GM12874 (cell line): ENCODE measurements around the gene HEXA.

Source experiments
- CTCF ChIP-seq: IDR thresholded peaks from 2 replicates; pipeline ENCODE4 v1.5.1; 2011; ENCODE audit warnings: low read depth, mild to moderate bottlenecking, control low read depth, low read length, moderate library complexity; ENCODE audit not compliant: insufficient read depth

Gene HEXA

GRCh38 chr15:72368899-72369298 lies 6.9 kb downstream of the HEXA start:
- no peak for TF ChIP-seq CTCF

- TF ChIP-seq CTCF, result no peak
These were observed 7.5 kb downstream of the HEXA start for GRCh38 chr15:72368325-72368724.

GRCh38 chr15:72365844-72366243 lies 10.0 kb downstream of the HEXA start:
- TF ChIP-seq CTCF, result no peak

GRCh38 chr15:72361176-72361575 lies 14.6 kb downstream of the HEXA start:
- no peak for TF ChIP-seq CTCF

- TF ChIP-seq CTCF, result no peak
These were observed 17.1 kb downstream of the HEXA start for GRCh38 chr15:72358650-72359171.

GRCh38 chr15:72358121-72358520 lies 17.7 kb downstream of the HEXA start:
- no peak for TF ChIP-seq CTCF

- no peak for TF ChIP-seq CTCF
These were observed 21.3 kb downstream of the HEXA start for GRCh38 chr15:72354496-72354895.
